Heart right ventricle (tissue), 16 donors: Measurements from ENCODE around the gene OPRD1. TPM values are rescaled to one million over a fixed set of nuclear protein-coding genes. Genes with fewer than 3 reads are reported as not detected.
"Not testable (repeated sequence)": the region's sequence is repeated elsewhere in the genome, so short reads cannot be mapped to it uniquely, and the experiment has no call there.

Experiments
- ATAC-seq, 8 donors: fragments of 200-7000 bp; cut with Tn5 transposase; one replicate each; pipeline ENCODE4 v1.9.1; 2020; ENCODE audit warnings: mild to moderate bottlenecking in 8 of 8, moderate library complexity in 8 of 8, moderate number of reproducible peaks in 1 of 8
- DNase-seq, 2 donors: peaks; one replicate each; pipeline ENCODE4 v3.0.0-alpha.2; 2020
- H3K27ac ChIP-seq, 10 donors: fragments of 200-600 bp; sonication (generic) in 2 of 10; one replicate each; pipeline versions ENCODE4 v1.5.0 to v1.8.0; 2020 to 2022; ENCODE audit warnings: mild to moderate bottlenecking in 3 of 10
- H3K27me3 ChIP-seq, 7 donors: fragments of 200-600 bp; one replicate each; pipeline ENCODE4 v1.8.0; 2021 to 2022; ENCODE audit warnings: mild to moderate bottlenecking in 2 of 7
- H3K36me3 ChIP-seq, 9 donors: fragments of 200-600 bp; sonication (generic) in 1 of 9; one replicate each; pipeline versions ENCODE4 v1.5.0 to v1.8.0; 2020 to 2022; ENCODE audit warnings: mild to moderate bottlenecking in 2 of 9
- H3K4me1 ChIP-seq, 9 donors: fragments of 200-600 bp; sonication (generic) in 1 of 9; one replicate each; pipeline versions ENCODE4 v1.5.0 to v1.8.0; 2020 to 2022; ENCODE audit warnings: mild to moderate bottlenecking in 4 of 9
- H3K4me3 ChIP-seq, 10 donors: fragments of 200-600 bp; sonication (generic) in 2 of 10; one replicate each; pipeline versions ENCODE4 v1.5.0 to v1.8.0; 2020 to 2022; ENCODE audit warnings: mild to moderate bottlenecking in 7 of 10, moderate library complexity in 2 of 10
- H3K9me3 ChIP-seq, 11 donors: fragments of 200-600 bp in 10 of 11; sonication (generic) in 2 of 11; one replicate each; pipeline versions ENCODE4 v1.5.0 to v1.8.0; 2013 to 2022; ENCODE audit warnings: mild to moderate bottlenecking in 2 of 11, control low read depth in 1 of 11, moderate library complexity in 1 of 11
- CTCF ChIP-seq, 9 donors: fragments of 200-600 bp; sonication (generic) in 2 of 9; IDR thresholded peaks; one replicate each; pipeline versions ENCODE4 v1.5.0 to v1.8.0; 2021 to 2022; ENCODE audit warnings: antibody characterized with exemption in 9 of 9, mild to moderate bottlenecking in 5 of 9, moderate library complexity in 1 of 9
- WGBS, 2 donors: extraction: QIAGEN DNeasy Blood & Tissue Kit; methylation state at CpG; one replicate each; pipeline ENCODE4 v1.1.7; 2013; ENCODE audit warnings: inconsistent platforms in 1 of 2; 5-methylcytosine and 5-hydroxymethylcytosine counted together
- intact Hi-C, 10 donors: fragments of 100-400 bp; cut with DNase I; formaldehyde crosslinking; loops; one replicate each; pipeline versions ENCODE4 v1.11.1 to v1.14.2; 2022
- polyA plus RNA-seq, 2 donors: library from polyadenylated mRNA; stranded (reverse); fragments of 200-250 nt; gene quantifications; one replicate each; pipeline ENCODE4 v1.2.3, GENCODE V29; 2013
- total RNA-seq, 10 donors: library from RNA; stranded (reverse); fragmentation: NEBNext Ultra II Directional in 3 of 10; extraction: Animal tissue kit (Norgen Biotek cat#: 25700) in 3 of 10; gene quantifications; one replicate each; pipeline versions ENCODE4 v1.2.1 to v1.2.4, GENCODE V29; 2021 to 2023
- donor health status: Arrhythmogenic right ventricular cardiomyopathy.
- donor health status: ischemic (EF 13 %, LVEDD 7.1; RV severe dilation, severe dysfunction).
- donor health status: healthy with polysubstance abuse.
- donor health status: DM: no; HTN: yes; CAD: no.
- donor health status: DM: no; HTN: no; CAD: no.
- donor health status: ischemic (EF 25% LVEDD 6.9; RV normal size, moderate dysfunction).
- donor health status: ischemic (EF 25% LVEDD 5.7; RV mildly dilated, moderate dysfunction).
- donor health status: healthy.
- donor health status: DM: yes; HTN: yes; CAD: no.
- donor health status: Ischemic cardiomyopathy.
- donor health status: ischemic (EF 35%, LVEDD 5.7; RV mildly dilated, moderate dysfunction).
- donor health status: nonischemic (EF 11% LVEDD 7.7; RV severe dilation, severe dysfunction).
- donor health status: DM: yes; HTN: yes; CAD: no.
- donor health status: PGD.
- donor health status: ischemic (EF 29% LVEDD 5.4; RV normal size, mild dysfunction).
- donor health status: nonischemic (EF 23%, LVEDD 6.1; RV moderate dilation, normal function).

Gene OPRD1
- total and polyA plus RNA-seq, 12 donors, result 0.02 to 0.04 TPM; not detected in 10

GRCh38 chr1:28792644-28793121 lies 19.3 kb upstream of the OPRD1 start:
- Histone ChIP-seq H3K4me1 (peaks cover 0 to 11% (median 0%) of the 10 kb centered on the region in 9 donors), H3K27me3 (peaks cover 0 to 4% (median 0%) of the 10 kb centered on the region in 7 donors), H3K36me3 (no peaks in the 10 kb centered on the region), H3K9me3 (no peaks in the 10 kb centered on the region), H3K4me3 (no peak overlapping the region), H3K27ac (no peak overlapping the region)
- ATAC-seq, result peak in 2 of 8 donors; percentile 56 to 74
- intact Hi-C loops, result loop anchor here in 3 of 10 donors (10.0 kb wide), 3 partner anchors 242 to 412 kb away; no protein-coding TSS in a partner anchor
- 36 to 43% methylated on average over 1 of the region's 1 CpG for WGBS, 2 donors
- peak in 2 of 9 donors; percentile 8 to 38 for TF ChIP-seq CTCF (IDR thresholded peaks at IDR 0.05)
- no peak for DNase-seq

- H3K27ac ChIP-seq, H3K9me3 ChIP-seq, DNase-seq, ATAC-seq, H3K4me3 ChIP-seq, H3K36me3 ChIP-seq, H3K27me3 ChIP-seq: not testable (repeated sequence)
- 92 to 95% methylated on average over 5 of the region's 5 CpGs for WGBS, 2 donors
- H3K4me1 ChIP-seq, result peaks cover 0 to 11% (median 0%) of the 10 kb centered on the region in 9 donors
- intact Hi-C loops, result loop anchor here in 3 of 10 donors (10.0 kb wide), 3 partner anchors 240 to 410 kb away; no protein-coding TSS in a partner anchor
Observed at GRCh38 chr1:28794582-28794981, 17.4 kb upstream of the OPRD1 start.

- intact Hi-C loops, result loop anchor here in 4 of 10 donors (5.0 to 10.0 kb wide), 4 partner anchors 36 to 408 kb away; no protein-coding TSS in a partner anchor
- WGBS, 2 donors, result 46 to 47% methylated on average over 18 of the region's 18 CpGs
- ATAC-seq (peak in 2 of 8 donors; percentile 35 to 68), DNase-seq (peak in 1 of 2 donors; percentile 6)
- peak in 1 of 9 donors; percentile 24 for TF ChIP-seq CTCF (IDR thresholded peaks at IDR 0.05)
- Histone ChIP-seq H3K4me3 (no peak overlapping the region), H3K9me3 (no peaks in the 10 kb centered on the region), H3K36me3 (no peaks in the 10 kb centered on the region), H3K27me3 (peaks cover 0 to 10% (median 0%) of the 10 kb centered on the region in 7 donors), H3K4me1 (peaks cover 0 to 11% (median 0%) of the 10 kb centered on the region in 9 donors), H3K27ac (no peak overlapping the region)
Observed at GRCh38 chr1:28796352-28797211, 15.4 kb upstream of the OPRD1 start.

GRCh38 chr1:28800324-28800723 lies 11.6 kb upstream of the OPRD1 start:
- 43 to 48% methylated on average over 3 of the region's 3 CpGs for WGBS, 2 donors
- Histone ChIP-seq H3K4me3 (no peak overlapping the region), H3K27ac (no peak overlapping the region), H3K27me3 (peaks cover 0 to 12% (median 0%) of the 10 kb centered on the region in 7 donors), H3K4me1 (peaks cover 0 to 5% (median 0%) of the 10 kb centered on the region in 9 donors), H3K9me3 (no peaks in the 10 kb centered on the region), H3K36me3 (no peaks in the 10 kb centered on the region)
- no peak for TF ChIP-seq CTCF (IDR thresholded peaks at IDR 0.05)
- intact Hi-C loops, result loop anchor here in 1 of 10 donors (5.0 kb wide), 1 partner anchor 62 kb away; no protein-coding TSS in a partner anchor
- DNase-seq (no peak), ATAC-seq (no peak)
